ENCODE results near the gene IRX6. TPM values are rescaled to one million over a fixed set of nuclear protein-coding genes. Genes with fewer than 3 reads are reported as not detected.

Gene IRX6
- polyA plus RNA-seq, 3 donors = not detected

GRCh38 chr16:55364811-55365210 is 40.8 kb downstream of the IRX6 start:
- no peak overlapping the region for H3K4me3 Mint-ChIP-seq
- TF ChIP-seq CTCF (IDR thresholded peaks at IDR 0.05) = no peak
- intact Hi-C loops (cut with micrococcal nuclease) = no loop called here
- Histone ChIP-seq H3K4me2 (replicated peaks; ENCODE audit: extremely low read depth, low read length, poor library complexity, severe bottlenecking) (no peak overlapping the region), H3K9me3 (replicated peaks in 1 of 2; ENCODE audit: control insufficient read depth in 1 of 2, insufficient read depth in 1 of 2, low read length in 2 of 2) (no peaks in the 10 kb centered on the region), H3K9ac (ENCODE audit: insufficient read depth, low read length, poor library complexity, severe bottlenecking) (no peak overlapping the region), H3K79me2 (ENCODE audit: insufficient read depth, low read length) (no peaks in the 10 kb centered on the region), H3K27me3 (ENCODE audit: control insufficient read depth in 2 of 2, insufficient read depth in 2 of 2, low read length in 2 of 2) (peaks cover 35 to 40% of the 10 kb centered on the region in 2 donors), H3K4me1 (ENCODE audit: control insufficient read depth in 1 of 2, insufficient read depth in 2 of 2, low read length in 2 of 2) (no peaks in the 10 kb centered on the region), H2AFZ (ENCODE audit: insufficient read depth, low read depth, low read length, poor library complexity, severe bottlenecking) (no peak overlapping the region), H3K4me3 (replicated peaks in 1 of 3; ENCODE audit: low read depth in 2 of 3, low read length in 3 of 3) (no peak overlapping the region), H3K36me3 (replicated peaks in 1 of 2; ENCODE audit: control insufficient read depth in 1 of 2, insufficient read depth in 2 of 2, low read length in 2 of 2) (no peaks in the 10 kb centered on the region), H3K27ac (ENCODE audit: low read depth in 1 of 2, low read length in 2 of 2) (no peak overlapping the region), H4K20me1 (ENCODE audit: insufficient read depth, low read length) (no peaks in the 10 kb centered on the region)
- H3K9me3 Mint-ChIP-seq = no peaks in the 10 kb centered on the region
- no peaks in the 10 kb centered on the region for H3K4me1 Mint-ChIP-seq
- no peaks in the 10 kb centered on the region for H3K36me3 Mint-ChIP-seq
- H3K27me3 Mint-ChIP-seq (ENCODE audit: low read depth in 3 of 3) = peaks cover 26 to 42% (median 27%) of the 10 kb centered on the region in 3 donors
- DNase-seq = no peak
- no peak overlapping the region for H3K27ac Mint-ChIP-seq
- WGBS (ENCODE audit: insufficient coverage) = 90% methylated on average over 3 of the region's 5 CpGs

- H3K9me3 Mint-ChIP-seq = no peaks in the 10 kb centered on the region
- peak overlapping the region in 1 of 2 donors; percentile 31 for H3K4me3 Mint-ChIP-seq
- H3K4me1 Mint-ChIP-seq = peaks cover 1% of the 10 kb centered on the region
- H3K4me2 ChIP-seq (replicated peaks; ENCODE audit: extremely low read depth, low read length, poor library complexity, severe bottlenecking) = no peak overlapping the region
- H3K4me1 ChIP-seq (ENCODE audit: control insufficient read depth in 1 of 2, insufficient read depth in 2 of 2, low read length in 2 of 2) = no peaks in the 10 kb centered on the region
- WGBS (ENCODE audit: insufficient coverage) = no CpG with 5 or more reads among the region's 4 CpGs
- H3K36me3 Mint-ChIP-seq = no peaks in the 10 kb centered on the region
- no peak overlapping the region for H3K4me3 ChIP-seq (replicated peaks in 1 of 3; ENCODE audit: low read depth in 2 of 3, low read length in 3 of 3)
- H3K36me3 ChIP-seq (replicated peaks in 1 of 2; ENCODE audit: control insufficient read depth in 1 of 2, insufficient read depth in 2 of 2, low read length in 2 of 2) = no peaks in the 10 kb centered on the region
- H3K27ac ChIP-seq (ENCODE audit: low read depth in 1 of 2, low read length in 2 of 2) = no peak overlapping the region
- H3K9me3 ChIP-seq (replicated peaks in 1 of 2; ENCODE audit: control insufficient read depth in 1 of 2, insufficient read depth in 1 of 2, low read length in 2 of 2) = peaks cover 0 to 6% of the 10 kb centered on the region in 2 donors
- peaks cover 46 to 58% (median 50%) of the 10 kb centered on the region in 3 donors for H3K27me3 Mint-ChIP-seq (ENCODE audit: low read depth in 3 of 3)
- H2AFZ ChIP-seq (ENCODE audit: insufficient read depth, low read depth, low read length, poor library complexity, severe bottlenecking) = no peak overlapping the region
- H3K27me3 ChIP-seq (ENCODE audit: control insufficient read depth in 2 of 2, insufficient read depth in 2 of 2, low read length in 2 of 2) = peaks cover 60 to 63% of the 10 kb centered on the region in 2 donors
- no peaks in the 10 kb centered on the region for H4K20me1 ChIP-seq (ENCODE audit: insufficient read depth, low read length)
- H3K27ac Mint-ChIP-seq = no peak overlapping the region
- DNase-seq = no peak
- H3K9ac ChIP-seq (ENCODE audit: insufficient read depth, low read length, poor library complexity, severe bottlenecking) = no peak overlapping the region
- H3K79me2 ChIP-seq (ENCODE audit: insufficient read depth, low read length) = no peaks in the 10 kb centered on the region
- intact Hi-C loops (cut with micrococcal nuclease) = no loop called here
- no peak for TF ChIP-seq CTCF (IDR thresholded peaks at IDR 0.05)
Measured at GRCh38 chr16:55367301-55367811, 43.4 kb downstream of the IRX6 start.
